Measurements from ENCODE around the gene TMA7B.

Gene TMA7B

DNA sequence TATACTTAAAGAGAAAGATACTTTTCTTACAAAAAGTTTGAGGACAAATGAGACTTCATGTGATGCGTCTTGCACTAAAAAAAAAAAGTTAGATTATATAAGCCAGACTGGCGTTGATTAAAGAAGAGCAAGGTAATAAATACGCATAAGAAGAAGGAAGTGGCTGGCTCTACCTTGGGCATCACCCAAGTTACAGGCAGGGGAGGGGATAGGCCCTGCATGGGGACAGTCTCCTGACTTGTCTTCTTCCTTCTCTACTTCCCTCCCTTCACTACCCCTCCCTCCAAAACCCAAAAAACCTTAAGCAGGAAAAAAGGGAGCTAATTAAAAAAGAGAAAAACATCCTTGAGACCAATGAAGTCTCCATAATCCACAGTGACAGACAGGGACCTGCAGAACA lies 22.3 kb upstream of the TMA7B start:
- Histone ChIP-seq H3K9me3 (ENCODE audit: low read depth, low read length) (no peaks in the 10 kb centered on the region), H3K27ac (no peak overlapping the region), H3K36me3 (ENCODE audit: insufficient read depth, low read length) (no peaks in the 10 kb centered on the region), H3K9ac (ENCODE audit: insufficient read length) (no peak overlapping the region), H3K4me3 (no peak overlapping the region)
- DNase-seq (ENCODE audit: low read depth, low spot score): no peak
- TF ChIP-seq EZH2 (IDR thresholded peaks at IDR 0.05) (no peak), FOXP2 (optimal IDR thresholded peaks at IDR 0.05; ENCODE audit: control extremely low read depth, extremely low read length, insufficient read depth) (no peak), POLR2AphosphoS5 (IDR thresholded peaks at IDR 0.05; ENCODE audit: borderline replicate concordance, low read depth, low read length) (no peak)

DNA sequence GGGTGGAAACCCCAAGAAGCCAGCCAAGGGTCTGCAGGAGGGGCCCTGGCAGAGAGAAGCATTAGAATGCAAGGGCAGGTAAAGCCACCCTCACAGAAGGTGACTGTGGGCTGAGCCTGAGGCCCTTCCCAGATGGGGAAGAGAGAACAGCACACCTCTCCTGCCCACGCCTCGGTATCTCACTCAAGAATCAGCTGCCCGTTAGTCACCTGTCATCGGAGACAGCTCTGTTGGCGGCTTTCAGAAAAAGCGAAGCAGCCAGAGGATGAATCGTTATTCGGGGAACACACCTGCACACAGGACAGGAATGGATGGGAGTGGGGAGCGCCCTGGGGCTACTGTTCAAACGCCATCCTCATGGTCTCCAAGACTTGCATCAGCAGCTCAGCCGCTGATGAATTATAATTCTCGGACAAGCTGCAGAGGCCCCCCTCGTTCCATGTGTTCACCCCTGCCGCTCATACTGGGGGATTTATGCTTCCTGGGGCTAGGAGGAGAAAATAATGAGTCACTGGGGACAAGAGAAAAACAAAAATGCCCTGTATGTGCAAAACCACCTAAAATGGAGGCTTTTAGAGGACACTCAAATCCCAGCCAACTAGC lies 21.6 kb upstream of the TMA7B start:
- no peak overlapping the region for H3K9ac ChIP-seq (ENCODE audit: insufficient read length)
- H3K4me3 ChIP-seq: no peak overlapping the region
- no peak overlapping the region for H3K27ac ChIP-seq
- no peak for TF ChIP-seq POLR2AphosphoS5 (IDR thresholded peaks at IDR 0.05; ENCODE audit: borderline replicate concordance, low read depth, low read length)
- no peak for TF ChIP-seq FOXP2 (optimal IDR thresholded peaks at IDR 0.05; ENCODE audit: control extremely low read depth, extremely low read length, insufficient read depth)
- TF ChIP-seq EZH2 (IDR thresholded peaks at IDR 0.05): no peak
- DNase-seq (ENCODE audit: low read depth, low spot score): no peak
- no peaks in the 10 kb centered on the region for H3K9me3 ChIP-seq (ENCODE audit: low read depth, low read length)
- H3K36me3 ChIP-seq (ENCODE audit: insufficient read depth, low read length): no peaks in the 10 kb centered on the region

DNA sequence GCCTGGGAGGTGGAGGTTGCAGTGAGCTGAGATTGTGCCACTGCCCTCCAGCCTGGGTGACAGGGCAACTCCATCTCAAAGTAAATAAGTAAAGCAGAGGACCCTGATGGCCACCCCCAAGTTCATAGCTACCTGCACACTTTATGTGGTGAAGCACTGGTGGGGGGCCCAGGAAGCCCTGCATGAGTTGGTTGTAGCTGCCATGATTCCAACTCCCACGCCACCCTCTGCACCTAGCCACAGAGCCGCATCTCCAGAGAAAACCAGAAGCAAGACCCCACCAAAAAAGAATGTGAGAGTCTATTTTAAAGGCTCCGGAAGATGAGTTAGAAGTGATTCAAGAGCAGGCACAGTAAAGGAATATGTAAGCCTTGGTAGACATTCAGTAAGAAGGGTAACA lies 20.4 kb upstream of the TMA7B start:
- Histone ChIP-seq H3K9me3 (ENCODE audit: low read depth, low read length) (no peaks in the 10 kb centered on the region), H3K9ac (ENCODE audit: insufficient read length) (no peak overlapping the region), H3K27ac (no peak overlapping the region), H3K4me3 (no peak overlapping the region), H3K36me3 (ENCODE audit: insufficient read depth, low read length) (no peaks in the 10 kb centered on the region)
- no peak for DNase-seq (ENCODE audit: low read depth, low spot score)
- no peak for TF ChIP-seq FOXP2 (optimal IDR thresholded peaks at IDR 0.05; ENCODE audit: control extremely low read depth, extremely low read length, insufficient read depth)
- TF ChIP-seq POLR2AphosphoS5 (IDR thresholded peaks at IDR 0.05; ENCODE audit: borderline replicate concordance, low read depth, low read length): no peak
- no peak for TF ChIP-seq EZH2 (IDR thresholded peaks at IDR 0.05)

DNA sequence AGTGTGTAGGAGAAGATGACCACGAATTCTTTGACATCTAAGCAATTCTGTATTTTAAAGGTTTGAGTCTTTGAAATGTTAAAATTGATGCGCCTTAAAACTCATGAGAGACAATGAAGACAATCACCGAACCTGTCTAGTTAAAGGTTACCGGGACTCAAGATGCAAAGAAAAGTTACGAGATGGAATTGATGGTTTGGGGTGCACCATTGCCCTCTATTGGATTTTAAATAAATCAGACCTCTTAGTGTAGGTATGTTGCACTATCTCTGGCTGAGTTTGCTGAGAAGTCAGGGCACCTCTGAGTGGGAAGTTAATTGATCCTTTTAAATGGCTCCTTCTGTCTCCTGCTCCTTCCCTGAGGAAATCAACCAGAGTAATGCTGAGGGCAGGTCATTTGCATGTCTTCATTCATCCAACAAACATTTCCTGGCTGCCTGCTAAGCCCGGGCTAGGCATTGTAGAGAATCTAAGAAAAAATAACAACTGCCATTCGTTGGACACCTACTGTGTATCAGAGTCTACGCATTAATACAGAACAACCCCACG lies 19.4 kb upstream of the TMA7B start:
- no peak overlapping the region for H3K9ac ChIP-seq (ENCODE audit: insufficient read length)
- H3K4me3 ChIP-seq: peak overlapping the region; percentile 19; the same call in 1 of the 2 replicates

DNA sequence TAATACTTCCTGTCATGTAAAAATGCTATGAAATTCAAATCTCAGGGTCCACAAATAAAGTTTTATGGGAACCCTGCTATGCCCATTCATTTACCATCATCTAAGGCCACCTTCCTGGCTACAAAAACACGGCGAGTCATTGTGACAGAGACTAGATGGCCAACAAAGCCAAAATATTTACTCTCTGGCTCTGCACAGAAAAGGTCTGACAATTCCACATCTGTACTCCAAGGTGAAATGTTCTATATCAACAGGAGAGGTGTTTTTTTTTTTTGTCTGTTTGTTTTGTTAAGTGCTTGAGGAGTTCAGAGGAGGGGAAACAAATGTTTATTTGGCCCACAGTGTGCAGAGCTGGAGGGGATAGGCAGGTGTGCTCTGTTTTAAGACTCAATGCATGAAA lies 18.6 kb upstream of the TMA7B start:
- Histone ChIP-seq H3K9me3 (ENCODE audit: low read depth, low read length) (no peaks in the 10 kb centered on the region), H3K4me3 (no peak overlapping the region), H3K36me3 (ENCODE audit: insufficient read depth, low read length) (no peaks in the 10 kb centered on the region), H3K9ac (ENCODE audit: insufficient read length) (no peak overlapping the region), H3K27ac (peak overlapping the region; percentile 27)
- TF ChIP-seq FOXP2 (optimal IDR thresholded peaks at IDR 0.05; ENCODE audit: control extremely low read depth, extremely low read length, insufficient read depth) (no peak), EZH2 (IDR thresholded peaks at IDR 0.05) (no peak), POLR2AphosphoS5 (IDR thresholded peaks at IDR 0.05; ENCODE audit: borderline replicate concordance, low read depth, low read length) (no peak)
- no peak for DNase-seq (ENCODE audit: low read depth, low spot score)

More for the DNA sequence above, 19.4 kb upstream of the TMA7B start:
- no peak for TF ChIP-seq FOXP2 (optimal IDR thresholded peaks at IDR 0.05; ENCODE audit: control extremely low read depth, extremely low read length, insufficient read depth)
- no peak for TF ChIP-seq POLR2AphosphoS5 (IDR thresholded peaks at IDR 0.05; ENCODE audit: borderline replicate concordance, low read depth, low read length)
- TF ChIP-seq EZH2 (IDR thresholded peaks at IDR 0.05): no peak
- peak overlapping the region; percentile 27 for H3K27ac ChIP-seq
- no peak for DNase-seq (ENCODE audit: low read depth, low spot score)
- no peaks in the 10 kb centered on the region for H3K36me3 ChIP-seq (ENCODE audit: insufficient read depth, low read length)
- no peaks in the 10 kb centered on the region for H3K9me3 ChIP-seq (ENCODE audit: low read depth, low read length)

DNA sequence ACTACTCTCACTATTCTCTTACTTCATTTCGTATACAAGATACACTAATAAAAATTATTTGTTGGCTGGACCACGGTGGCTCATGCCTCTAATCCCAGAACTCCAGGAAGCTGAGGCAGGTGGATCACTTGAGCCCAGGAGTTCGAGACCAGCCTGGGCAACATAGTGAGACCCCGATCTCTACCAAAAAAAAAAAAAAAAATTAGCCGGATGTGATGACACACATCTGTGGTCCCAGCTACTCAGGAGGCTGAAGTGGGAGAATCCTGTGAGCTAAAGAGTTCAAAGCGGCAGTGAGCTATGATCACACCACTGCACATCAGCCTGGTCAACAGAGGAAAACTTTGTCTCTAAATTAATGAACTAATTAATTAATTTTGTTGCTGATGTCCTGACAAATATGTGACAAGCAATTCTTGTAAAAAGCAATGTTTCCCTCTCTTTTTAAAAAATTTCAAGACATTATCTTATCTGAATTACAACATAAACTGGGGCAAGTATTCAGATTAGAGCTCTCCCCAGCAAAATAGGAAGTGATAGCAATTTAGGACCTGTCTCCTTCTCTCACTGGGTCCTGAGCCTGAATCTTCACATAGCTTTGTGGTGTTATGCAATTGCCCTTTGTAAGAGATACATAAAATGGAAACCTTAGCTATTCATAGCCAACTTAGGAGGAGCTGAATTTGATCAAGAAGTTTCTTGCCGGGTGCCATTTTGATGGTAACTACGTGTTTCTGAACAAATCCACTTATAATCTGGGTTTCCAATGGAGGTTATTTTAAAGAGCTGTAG lies 17.6 kb upstream of the TMA7B start:
- Histone ChIP-seq H3K36me3 (ENCODE audit: insufficient read depth, low read length) (no peaks in the 10 kb centered on the region), H3K27ac (no peak overlapping the region), H3K9ac (ENCODE audit: insufficient read length) (no peak overlapping the region), H3K4me3 (no peak overlapping the region), H3K9me3 (ENCODE audit: low read depth, low read length) (no peaks in the 10 kb centered on the region)
- no peak for DNase-seq (ENCODE audit: low read depth, low spot score)
- TF ChIP-seq FOXP2 (optimal IDR thresholded peaks at IDR 0.05; ENCODE audit: control extremely low read depth, extremely low read length, insufficient read depth) (no peak), POLR2AphosphoS5 (IDR thresholded peaks at IDR 0.05; ENCODE audit: borderline replicate concordance, low read depth, low read length) (no peak), EZH2 (IDR thresholded peaks at IDR 0.05) (no peak)

DNA sequence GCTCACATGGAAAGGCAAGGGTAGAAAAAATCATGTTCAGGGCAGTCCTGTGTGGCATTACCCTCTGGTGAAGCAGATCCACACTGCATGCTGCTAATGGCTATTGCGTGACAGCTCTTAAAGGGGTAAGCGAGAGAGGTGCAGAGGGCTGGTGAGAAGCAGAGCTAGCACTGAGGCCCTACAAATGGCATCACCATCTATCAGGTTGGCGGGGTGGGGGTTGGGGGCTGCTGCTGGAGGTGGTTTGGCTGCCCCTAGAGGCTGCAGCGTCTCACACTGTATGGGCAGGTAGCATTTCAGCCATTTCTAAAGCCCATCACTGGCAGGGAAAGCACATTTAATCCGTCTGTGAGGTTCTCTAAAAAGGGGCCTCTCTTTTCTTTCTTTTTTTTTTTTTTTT lies 16.9 kb upstream of the TMA7B start:
- no peak overlapping the region for H3K9ac ChIP-seq (ENCODE audit: insufficient read length)
- no peak overlapping the region for H3K4me3 ChIP-seq
- no peaks in the 10 kb centered on the region for H3K9me3 ChIP-seq (ENCODE audit: low read depth, low read length)
- no peaks in the 10 kb centered on the region for H3K36me3 ChIP-seq (ENCODE audit: insufficient read depth, low read length)
- DNase-seq (ENCODE audit: low read depth, low spot score): no peak
- no peak overlapping the region for H3K27ac ChIP-seq
- no peak for TF ChIP-seq FOXP2 (optimal IDR thresholded peaks at IDR 0.05; ENCODE audit: control extremely low read depth, extremely low read length, insufficient read depth)

DNA sequence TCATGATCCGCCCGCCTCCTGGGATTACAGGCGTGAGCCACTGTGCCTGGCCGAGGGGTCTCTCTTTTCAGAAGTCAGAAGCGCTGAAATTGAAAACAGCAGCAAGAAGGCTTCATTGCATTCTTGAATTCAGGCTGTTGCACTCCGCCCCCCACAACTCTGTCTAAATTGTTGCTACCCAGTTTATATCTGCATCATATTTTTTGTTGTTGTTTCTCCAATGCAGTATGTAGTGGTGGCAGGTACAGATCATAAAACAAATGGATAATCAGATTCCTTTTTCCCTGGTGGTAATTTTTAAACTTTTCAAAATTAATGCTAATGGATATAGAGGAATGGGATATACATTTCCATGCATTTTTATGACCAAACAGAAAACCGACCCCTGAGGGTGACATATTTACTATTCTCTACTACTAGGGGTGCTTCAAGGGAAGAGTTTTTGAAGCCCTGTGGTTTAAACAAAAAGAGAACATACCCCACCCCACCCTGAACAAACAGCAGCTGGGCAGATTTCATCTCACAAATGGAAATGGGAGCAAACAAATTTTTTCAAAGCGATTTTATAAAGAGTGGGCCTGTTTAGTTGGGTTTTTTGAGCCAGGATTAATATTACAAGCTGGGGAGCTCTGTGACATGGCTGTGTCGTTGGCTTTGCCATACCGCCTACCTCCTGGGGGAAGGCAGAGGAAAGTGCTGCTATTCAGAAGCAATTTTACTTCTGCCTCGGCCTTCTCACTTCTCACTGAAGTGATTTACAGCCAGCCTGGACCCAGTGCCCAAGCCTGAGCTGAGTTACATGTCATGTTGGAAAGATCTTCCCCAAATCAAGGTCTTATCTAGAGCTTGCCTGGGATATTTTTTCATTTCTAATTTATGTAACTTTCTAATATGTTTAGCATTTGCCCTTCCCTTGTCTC lies 16.0 kb upstream of the TMA7B start:
- no peak for TF ChIP-seq FOXP2 (optimal IDR thresholded peaks at IDR 0.05; ENCODE audit: control extremely low read depth, extremely low read length, insufficient read depth)
- no peak for TF ChIP-seq EZH2 (IDR thresholded peaks at IDR 0.05)
- TF ChIP-seq POLR2AphosphoS5 (IDR thresholded peaks at IDR 0.05; ENCODE audit: borderline replicate concordance, low read depth, low read length): no peak
- Histone ChIP-seq H3K4me3 (no peak overlapping the region), H3K27ac (peak overlapping the region; percentile 23; the same call in 1 of the 2 replicates), H3K9me3 (ENCODE audit: low read depth, low read length) (no peaks in the 10 kb centered on the region), H3K9ac (ENCODE audit: insufficient read length) (no peak overlapping the region), H3K36me3 (ENCODE audit: insufficient read depth, low read length) (no peaks in the 10 kb centered on the region)
- DNase-seq (ENCODE audit: low read depth, low spot score): no peak

All from SK-N-MC (cell line).